GM12873 (cell line): ENCODE measurements around the gene ANGPT4.

ENCODE experiments used
- TF ChIP-seq, protein P1 (sequence below): IDR thresholded peaks from 2 replicates; pipeline ENCODE4 v1.5.1; 2012; ENCODE audit warnings: low read depth, mild to moderate bottlenecking, moderate library complexity, low read length, control low read depth; ENCODE audit not compliant: insufficient read depth; ENCODE audit errors: missing control alignments

The ANGPT4 gene

GRCh38 chr20:906001-906520 is 10.1 kb downstream of the ANGPT4 start:
- TF ChIP-seq, protein P1, sequence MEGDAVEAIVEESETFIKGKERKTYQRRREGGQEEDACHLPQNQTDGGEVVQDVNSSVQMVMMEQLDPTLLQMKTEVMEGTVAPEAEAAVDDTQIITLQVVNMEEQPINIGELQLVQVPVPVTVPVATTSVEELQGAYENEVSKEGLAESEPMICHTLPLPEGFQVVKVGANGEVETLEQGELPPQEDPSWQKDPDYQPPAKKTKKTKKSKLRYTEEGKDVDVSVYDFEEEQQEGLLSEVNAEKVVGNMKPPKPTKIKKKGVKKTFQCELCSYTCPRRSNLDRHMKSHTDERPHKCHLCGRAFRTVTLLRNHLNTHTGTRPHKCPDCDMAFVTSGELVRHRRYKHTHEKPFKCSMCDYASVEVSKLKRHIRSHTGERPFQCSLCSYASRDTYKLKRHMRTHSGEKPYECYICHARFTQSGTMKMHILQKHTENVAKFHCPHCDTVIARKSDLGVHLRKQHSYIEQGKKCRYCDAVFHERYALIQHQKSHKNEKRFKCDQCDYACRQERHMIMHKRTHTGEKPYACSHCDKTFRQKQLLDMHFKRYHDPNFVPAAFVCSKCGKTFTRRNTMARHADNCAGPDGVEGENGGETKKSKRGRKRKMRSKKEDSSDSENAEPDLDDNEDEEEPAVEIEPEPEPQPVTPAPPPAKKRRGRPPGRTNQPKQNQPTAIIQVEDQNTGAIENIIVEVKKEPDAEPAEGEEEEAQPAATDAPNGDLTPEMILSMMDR, result no peak

- TF ChIP-seq, protein P1, result no peak
Observed at GRCh38 chr20:905396-905961, 10.7 kb downstream of the ANGPT4 start.

- TF ChIP-seq, protein P1, result no peak
Observed at GRCh38 chr20:904039-904545, 12.0 kb downstream of the ANGPT4 start.

- TF ChIP-seq, protein P1, result no peak
Observed at GRCh38 chr20:896501-897025, 19.6 kb downstream of the ANGPT4 start.

- TF ChIP-seq, protein P1, result no peak
Observed at GRCh38 chr20:891706-892080, 24.4 kb downstream of the ANGPT4 start.

DNA sequence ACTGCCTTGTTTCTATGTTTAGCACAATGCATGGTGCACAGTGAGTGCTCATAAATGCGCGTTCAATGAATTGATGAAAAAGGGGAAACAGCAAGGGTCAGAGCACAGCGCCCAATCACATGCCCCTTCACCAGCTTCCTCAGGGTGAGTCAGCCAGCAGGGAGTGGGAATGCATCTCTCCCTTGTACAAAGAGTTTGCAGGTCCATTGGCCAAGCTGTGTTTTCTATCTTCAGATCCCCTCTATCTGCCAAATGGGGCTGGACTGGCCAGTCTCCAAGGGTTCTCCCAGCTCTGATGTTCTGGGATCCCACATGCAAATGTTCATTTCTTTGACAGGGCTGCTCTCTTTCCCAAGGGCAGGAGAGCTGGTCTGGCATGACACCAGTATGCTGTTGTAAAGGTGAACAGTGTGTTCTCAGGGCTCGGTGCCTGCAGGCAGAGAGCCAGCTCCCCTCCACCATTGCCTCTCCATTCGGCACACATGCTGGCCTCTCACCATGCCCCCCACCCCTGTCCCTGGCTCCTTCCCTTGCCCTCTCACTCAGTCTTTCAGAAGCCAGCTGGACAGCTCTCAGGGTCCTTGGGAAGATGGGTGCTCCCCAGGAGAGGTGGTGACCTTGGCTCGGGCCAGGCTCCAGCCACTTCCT is 25.0 kb downstream of the ANGPT4 start:
- TF ChIP-seq, protein P1, result no peak

DNA sequence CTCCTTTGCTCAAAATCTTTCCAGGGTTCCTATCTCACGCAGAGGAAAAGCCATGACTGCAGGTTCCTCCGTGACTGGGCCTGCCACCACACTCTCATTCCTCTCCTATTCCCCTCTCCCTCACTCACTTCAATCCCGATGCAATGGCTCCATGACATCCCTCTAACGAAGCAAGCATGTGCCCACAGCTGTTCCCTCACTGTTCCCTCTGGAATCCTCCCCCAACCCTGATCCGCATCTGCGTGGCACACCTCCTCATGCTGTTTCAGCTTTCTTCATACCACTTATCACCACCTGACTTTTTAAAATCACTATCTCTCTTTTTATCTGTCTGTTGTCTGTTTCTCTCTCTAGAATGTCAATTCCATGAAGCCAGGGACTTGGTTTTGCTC is 25.5 kb downstream of the ANGPT4 start:
- TF ChIP-seq, protein P1, result no peak
